ENCODE measurements around the gene ITGBL1. TPM values are rescaled to one million over a fixed set of nuclear protein-coding genes. Genes with fewer than 3 reads are reported as not detected.

ITGBL1 gene
- total RNA-seq, 4 donors from 2014 or later = 0.61 to 6.7 (median 5.0) TPM

DNA sequence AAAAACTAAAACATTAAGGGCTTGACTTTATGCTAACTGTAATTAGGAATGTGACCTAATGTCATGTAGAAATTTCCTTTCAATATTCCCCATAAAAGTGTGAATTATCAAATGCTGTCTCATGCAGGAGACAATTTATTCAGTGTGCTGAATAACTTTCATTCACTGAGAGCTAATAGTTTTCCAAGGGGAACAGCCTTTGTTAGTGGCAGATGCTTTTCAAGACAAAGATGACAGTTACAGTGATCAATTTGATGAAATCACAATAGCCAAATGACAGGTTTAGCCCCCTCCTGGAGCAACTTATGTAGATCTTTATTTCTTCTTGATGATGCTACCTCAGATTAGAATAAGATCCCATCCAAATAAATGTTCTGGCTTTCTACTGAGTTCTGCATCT, 275.5 kb downstream of the ITGBL1 start:
- no peak overlapping the region for H3K4me3 ChIP-seq
- ATAC-seq = no peak
- TF ChIP-seq POLR2A (IDR thresholded peaks at IDR 0.05) = no peak
- TF ChIP-seq, protein P1, sequence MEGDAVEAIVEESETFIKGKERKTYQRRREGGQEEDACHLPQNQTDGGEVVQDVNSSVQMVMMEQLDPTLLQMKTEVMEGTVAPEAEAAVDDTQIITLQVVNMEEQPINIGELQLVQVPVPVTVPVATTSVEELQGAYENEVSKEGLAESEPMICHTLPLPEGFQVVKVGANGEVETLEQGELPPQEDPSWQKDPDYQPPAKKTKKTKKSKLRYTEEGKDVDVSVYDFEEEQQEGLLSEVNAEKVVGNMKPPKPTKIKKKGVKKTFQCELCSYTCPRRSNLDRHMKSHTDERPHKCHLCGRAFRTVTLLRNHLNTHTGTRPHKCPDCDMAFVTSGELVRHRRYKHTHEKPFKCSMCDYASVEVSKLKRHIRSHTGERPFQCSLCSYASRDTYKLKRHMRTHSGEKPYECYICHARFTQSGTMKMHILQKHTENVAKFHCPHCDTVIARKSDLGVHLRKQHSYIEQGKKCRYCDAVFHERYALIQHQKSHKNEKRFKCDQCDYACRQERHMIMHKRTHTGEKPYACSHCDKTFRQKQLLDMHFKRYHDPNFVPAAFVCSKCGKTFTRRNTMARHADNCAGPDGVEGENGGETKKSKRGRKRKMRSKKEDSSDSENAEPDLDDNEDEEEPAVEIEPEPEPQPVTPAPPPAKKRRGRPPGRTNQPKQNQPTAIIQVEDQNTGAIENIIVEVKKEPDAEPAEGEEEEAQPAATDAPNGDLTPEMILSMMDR (IDR thresholded peaks at IDR 0.05 in 4 of 5, conservative IDR thresholded peaks at IDR 0.05 in 1 of 5) = no peak

DNA sequence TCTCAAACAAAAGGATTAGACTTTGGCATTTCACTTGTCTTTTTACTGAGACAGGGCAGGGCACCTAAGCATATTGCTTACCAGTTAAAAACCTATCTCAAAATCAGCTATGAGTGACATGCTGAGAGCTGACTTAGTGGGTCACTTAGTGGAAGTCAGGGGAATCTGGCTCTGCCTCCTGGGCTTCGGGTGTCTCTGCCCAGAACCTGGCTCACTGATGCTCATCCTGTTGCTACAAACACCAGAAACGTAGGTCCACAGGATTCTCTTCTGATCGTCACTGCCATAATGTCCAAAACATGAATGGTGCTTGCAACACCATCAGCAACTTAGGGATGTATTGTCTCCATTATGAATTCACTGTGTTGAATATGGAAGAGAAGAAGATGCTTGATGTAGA, 276.1 kb downstream of the ITGBL1 start:
- intact Hi-C loops (cut with DNase I; ENCODE audit: low total_unique reads) = no loop called here
- ATAC-seq = no peak
- TF ChIP-seq, protein P1 (IDR thresholded peaks at IDR 0.05 in 4 of 5, conservative IDR thresholded peaks at IDR 0.05 in 1 of 5) = no peak
- TF ChIP-seq POLR2A (IDR thresholded peaks at IDR 0.05) = no peak
- no peak overlapping the region for H3K4me3 ChIP-seq
- no peaks in the 10 kb centered on the region for H3K36me3 ChIP-seq
- in situ Hi-C loops (cut with MboI; ENCODE audit: low sequenced_read_pairs in 4 of 4) = no loop called here
- no peaks in the 10 kb centered on the region for H3K4me1 ChIP-seq
- DNase-seq = no peak
- no peaks in the 10 kb centered on the region for H3K9me3 ChIP-seq
- H3K27ac ChIP-seq = no peak overlapping the region
- no peaks in the 10 kb centered on the region for H3K27me3 ChIP-seq

More for the DNA sequence above, 275.5 kb downstream of the ITGBL1 start:
- Histone ChIP-seq H3K27me3 (no peaks in the 10 kb centered on the region), H3K4me1 (no peaks in the 10 kb centered on the region), H3K36me3 (no peaks in the 10 kb centered on the region), H3K9me3 (no peaks in the 10 kb centered on the region), H3K27ac (no peak overlapping the region)
- intact Hi-C loops (cut with DNase I; ENCODE audit: low total_unique reads) (no loop called here), in situ Hi-C loops (cut with MboI; ENCODE audit: low sequenced_read_pairs in 4 of 4) (no loop called here)
- no peak for DNase-seq

DNA sequence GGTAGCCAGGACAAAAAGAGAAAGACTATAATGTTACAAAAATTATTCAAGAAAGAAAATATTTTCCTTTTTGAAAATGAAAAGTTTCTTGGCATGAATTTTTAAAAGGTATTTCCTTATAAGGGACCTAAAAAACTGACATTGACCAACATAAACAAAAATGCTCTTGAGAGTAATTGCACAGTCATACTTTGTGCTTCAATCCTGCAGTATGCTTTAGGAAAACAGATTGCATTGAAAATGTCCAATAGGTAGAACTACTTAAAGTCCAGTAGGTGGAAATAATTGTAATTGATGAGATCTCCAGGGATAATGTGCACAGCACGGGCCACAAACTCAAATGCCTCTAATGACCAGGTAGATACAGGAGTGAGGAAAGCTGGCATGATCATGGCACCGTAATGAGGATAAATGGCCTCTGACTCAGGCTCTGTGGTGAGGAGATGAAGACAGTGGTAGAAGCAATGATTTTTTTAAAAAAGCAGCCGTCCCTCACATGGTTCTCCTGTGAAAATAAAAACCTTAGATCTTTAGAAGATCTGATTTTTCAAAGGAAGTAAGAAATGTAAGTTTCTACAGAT, 278.0 kb downstream of the ITGBL1 start:
- DNase-seq = no peak
- no peaks in the 10 kb centered on the region for H3K4me1 ChIP-seq
- H3K27ac ChIP-seq = no peak overlapping the region
- TF ChIP-seq, protein P1 (IDR thresholded peaks at IDR 0.05 in 4 of 5, conservative IDR thresholded peaks at IDR 0.05 in 1 of 5) = no peak
- no peak for TF ChIP-seq POLR2A (IDR thresholded peaks at IDR 0.05)
- H3K9me3 ChIP-seq = no peaks in the 10 kb centered on the region
- H3K4me3 ChIP-seq = no peak overlapping the region
- no peak for ATAC-seq
- no peaks in the 10 kb centered on the region for H3K27me3 ChIP-seq
- intact Hi-C loops (cut with DNase I; ENCODE audit: low total_unique reads) = no loop called here
- H3K36me3 ChIP-seq = no peaks in the 10 kb centered on the region
- in situ Hi-C loops (cut with MboI; ENCODE audit: low sequenced_read_pairs in 4 of 4) = no loop called here

DNA sequence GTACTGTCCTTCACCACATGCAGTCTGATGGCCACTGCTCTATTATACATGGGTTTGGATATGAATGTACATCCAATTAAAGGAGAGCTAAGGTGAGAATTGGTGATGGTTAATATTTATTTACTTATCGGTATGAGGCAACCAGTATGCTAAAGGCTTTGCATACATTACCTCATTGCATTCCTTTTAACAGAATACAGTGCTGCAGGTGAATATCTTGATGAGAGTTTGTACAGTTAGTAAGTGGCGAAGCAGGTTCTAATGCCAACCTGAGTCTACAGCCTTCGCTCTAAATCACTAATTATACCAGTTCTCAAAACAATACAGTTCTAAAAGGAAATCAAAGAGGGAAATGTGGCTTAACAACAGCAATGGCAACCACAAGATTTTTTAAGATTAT, 284.1 kb downstream of the ITGBL1 start:
- intact Hi-C loops (cut with DNase I; ENCODE audit: low total_unique reads) (no loop called here), in situ Hi-C loops (cut with MboI; ENCODE audit: low sequenced_read_pairs in 4 of 4) (no loop called here)
- Histone ChIP-seq H3K4me1 (no peaks in the 10 kb centered on the region), H3K36me3 (no peaks in the 10 kb centered on the region), H3K4me3 (no peak overlapping the region), H3K27me3 (no peaks in the 10 kb centered on the region), H3K27ac (no peak overlapping the region), H3K9me3 (no peaks in the 10 kb centered on the region)
- DNase-seq = no peak
- no peak for TF ChIP-seq POLR2A (IDR thresholded peaks at IDR 0.05)
- TF ChIP-seq, protein P1 (IDR thresholded peaks at IDR 0.05 in 4 of 5, conservative IDR thresholded peaks at IDR 0.05 in 1 of 5) = no peak
- no peak for ATAC-seq

DNA sequence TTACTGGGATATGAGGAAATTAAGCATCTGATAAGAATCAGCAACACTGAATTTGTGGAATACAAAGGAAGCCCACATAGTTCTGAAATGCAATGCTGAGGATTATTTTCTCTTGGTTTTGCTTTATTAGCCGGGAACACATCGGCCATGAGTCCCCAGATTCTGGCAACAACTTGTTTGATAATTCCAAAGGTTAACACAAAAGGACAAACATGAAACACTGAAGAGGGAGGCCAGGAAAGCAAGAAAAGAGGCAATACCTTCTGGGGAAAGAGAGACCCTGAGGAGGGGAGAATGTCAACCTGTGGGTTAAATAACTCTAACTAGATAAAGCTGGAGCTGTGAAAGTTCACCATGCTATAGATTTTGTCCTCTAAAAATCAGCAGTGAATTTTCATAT, 285.9 kb downstream of the ITGBL1 start:
- Histone ChIP-seq H3K9me3 (no peaks in the 10 kb centered on the region), H3K4me1 (no peaks in the 10 kb centered on the region), H3K27me3 (no peaks in the 10 kb centered on the region), H3K36me3 (no peaks in the 10 kb centered on the region), H3K4me3 (no peak overlapping the region), H3K27ac (no peak overlapping the region)
- in situ Hi-C loops (cut with MboI; ENCODE audit: low sequenced_read_pairs in 4 of 4) (no loop called here), intact Hi-C loops (cut with DNase I; ENCODE audit: low total_unique reads) (no loop called here)
- no peak for TF ChIP-seq POLR2A (IDR thresholded peaks at IDR 0.05)
- ATAC-seq (no peak), DNase-seq (no peak)
